ENCODE measurements around the gene BTBD9.

The BTBD9 gene

GRCh38 chr6:38221251-38221650, 418.5 kb downstream of the BTBD9 start:
- ChIA-PET POLR2A (no interaction called here), CTCF (no interaction called here)
- DNase-seq (ENCODE audit: extremely low spot score), result no peak
- no peak for TF ChIP-seq CTCF (IDR thresholded peaks at IDR 0.05; ENCODE audit: control extremely low read depth, extremely low read depth, low read depth, missing control alignments)

- ChIA-PET POLR2A (no interaction called here), CTCF (interaction anchor here (1.4 kb wide), 2 partner anchors 9 to 23 kb away, joined by 3 to 5 read pairs; no protein-coding TSS in a partner anchor)
- DNase-seq (ENCODE audit: extremely low spot score), result no peak
- TF ChIP-seq CTCF (IDR thresholded peaks at IDR 0.05; ENCODE audit: control extremely low read depth, extremely low read depth, low read depth, missing control alignments), result no peak
These were observed 419.5 kb downstream of the BTBD9 start for GRCh38 chr6:38220069-38220723.

- TF ChIP-seq CTCF (IDR thresholded peaks at IDR 0.05; ENCODE audit: control extremely low read depth, extremely low read depth, low read depth, missing control alignments), result no peak
- ChIA-PET POLR2A (no interaction called here), CTCF (no interaction called here)
- DNase-seq (ENCODE audit: extremely low spot score), result no peak
These were observed 421.5 kb downstream of the BTBD9 start for GRCh38 chr6:38218235-38218634.

- no peak for DNase-seq (ENCODE audit: extremely low spot score)
- POLR2A ChIA-PET, result no interaction called here
- TF ChIP-seq CTCF (IDR thresholded peaks at IDR 0.05; ENCODE audit: control extremely low read depth, extremely low read depth, low read depth, missing control alignments), result no peak
- CTCF ChIA-PET, result no interaction called here
These were observed 423.3 kb downstream of the BTBD9 start for GRCh38 chr6:38216451-38216850.

- CTCF ChIA-PET, result interaction anchor here (1.1 to 1.2 kb wide), 2 partner anchors 9 to 146 kb away, joined by 3 read pairs; no protein-coding TSS in a partner anchor
- DNase-seq (ENCODE audit: extremely low spot score), result peak; percentile 30
- no peak for TF ChIP-seq CTCF (IDR thresholded peaks at IDR 0.05; ENCODE audit: control extremely low read depth, extremely low read depth, low read depth, missing control alignments)
- POLR2A ChIA-PET, result no interaction called here
These were observed 423.9 kb downstream of the BTBD9 start for GRCh38 chr6:38215651-38216311.

GRCh38 chr6:38215225-38215624, 424.5 kb downstream of the BTBD9 start:
- no peak for TF ChIP-seq CTCF (IDR thresholded peaks at IDR 0.05; ENCODE audit: control extremely low read depth, extremely low read depth, low read depth, missing control alignments)
- ChIA-PET POLR2A (no interaction called here), CTCF (interaction anchor here (1.1 to 1.2 kb wide), 2 partner anchors 8 to 146 kb away, joined by 3 read pairs; no protein-coding TSS in a partner anchor)
- DNase-seq (ENCODE audit: extremely low spot score), result no peak

All from GM10248 (cell line).